ENCODE data around the gene ESRRG. TPM values are rescaled to one million over a fixed set of nuclear protein-coding genes. Genes with fewer than 3 reads are reported as not detected.

Gene ESRRG
- total RNA-seq, 1 donor from 2014 or later, result 0.40 TPM

DNA sequence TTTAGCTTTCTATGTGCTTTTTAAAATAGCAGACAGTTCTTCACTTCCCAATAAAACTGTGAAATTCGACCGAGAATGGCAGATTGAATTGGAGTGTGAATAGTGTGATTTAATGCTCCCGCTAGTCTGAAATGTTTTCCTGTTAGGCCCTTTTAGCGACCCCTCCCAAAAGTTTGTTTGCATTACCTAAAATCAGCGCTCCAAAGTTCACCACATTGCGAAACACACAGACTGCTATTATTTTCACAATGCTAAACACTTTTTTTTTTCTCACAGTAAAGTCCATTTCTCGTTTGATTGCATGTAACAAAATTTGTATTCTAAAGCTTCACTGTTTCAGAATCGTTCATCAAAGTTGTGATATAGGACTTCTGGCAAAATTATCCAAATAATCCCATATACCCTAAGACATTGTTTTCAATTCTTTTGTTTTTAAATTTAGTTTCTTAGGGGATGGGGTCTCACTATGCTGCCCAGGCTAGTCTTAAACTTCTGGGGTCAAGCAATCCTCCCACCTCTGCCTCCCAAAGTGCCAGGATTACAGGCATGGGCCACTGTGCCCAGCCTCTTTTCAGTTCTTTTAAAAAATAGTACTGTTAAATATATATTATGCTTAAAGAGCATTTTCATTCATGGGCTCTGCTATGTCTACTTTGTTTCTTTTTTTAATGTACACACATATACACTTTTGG, 223.5 kb downstream of the ESRRG start:
- no peak for ATAC-seq

DNA sequence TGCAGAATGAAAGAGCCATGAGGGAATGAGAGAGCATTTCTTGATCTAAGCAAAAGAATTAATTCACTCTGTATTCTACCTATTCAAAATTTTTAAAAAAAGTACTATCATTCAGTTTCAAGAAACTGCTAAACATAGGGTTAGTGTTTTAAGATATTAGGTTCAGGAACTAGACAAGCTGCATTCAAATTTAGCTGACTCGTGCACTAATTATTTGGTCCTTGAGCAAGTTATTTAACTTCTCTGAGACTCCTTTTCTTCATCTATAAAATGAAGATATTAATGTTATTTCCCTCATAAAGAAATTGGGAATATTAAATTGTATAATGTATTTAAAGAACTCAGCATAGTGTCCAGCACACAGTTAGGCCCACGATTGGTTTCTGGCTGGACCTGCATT, 225.0 kb downstream of the ESRRG start:
- ATAC-seq, result no peak

DNA sequence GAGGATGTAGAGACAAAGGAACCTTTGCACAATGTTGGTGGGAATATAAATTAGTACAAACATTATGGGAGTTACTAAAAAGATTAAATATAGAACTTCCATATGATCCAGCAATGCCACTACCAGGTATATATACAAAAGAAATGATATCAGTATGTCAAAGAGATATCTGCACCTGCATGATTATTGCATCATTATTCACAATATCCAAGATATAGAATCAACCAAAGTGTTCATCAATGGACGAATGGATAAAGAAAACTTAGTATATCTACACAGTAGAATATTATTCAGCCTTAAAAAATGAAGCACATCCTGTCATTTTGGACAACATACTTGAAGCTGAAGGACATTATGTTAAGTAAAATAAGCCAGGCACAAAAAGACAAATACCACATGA, 238.2 kb downstream of the ESRRG start:
- ATAC-seq, result no peak

DNA sequence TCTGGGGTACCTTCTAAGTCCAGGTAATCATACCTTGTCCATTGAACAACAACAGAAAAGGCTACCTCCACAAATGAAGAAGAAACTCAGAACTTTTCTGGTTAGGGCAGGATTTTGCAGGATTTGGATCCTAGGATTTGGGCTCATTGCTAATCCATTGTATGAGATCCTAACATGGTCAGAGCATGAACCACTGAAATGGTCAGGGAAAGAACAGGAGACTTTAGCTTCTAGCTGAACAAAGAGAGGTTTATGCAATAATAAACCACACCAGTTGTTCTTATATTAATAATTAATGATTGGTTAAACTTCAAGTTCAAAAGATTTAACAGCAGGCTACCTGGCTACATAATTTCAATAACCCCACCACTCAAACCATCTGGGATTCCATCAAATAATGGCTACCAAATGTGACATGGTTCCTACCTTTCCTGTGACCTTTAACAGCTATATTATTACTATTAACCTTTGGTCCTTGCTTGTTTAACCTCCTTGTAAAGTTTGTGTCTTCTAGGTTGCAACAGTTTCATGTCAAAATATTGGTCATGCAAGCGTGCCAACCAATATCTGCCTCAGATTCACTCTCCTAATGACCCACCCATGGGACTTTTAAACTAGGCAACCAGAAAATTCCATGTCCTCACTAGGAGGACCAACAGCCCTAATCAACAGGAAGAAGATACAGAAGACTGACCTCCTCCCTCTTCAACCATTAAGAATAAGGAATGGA, 239.4 kb downstream of the ESRRG start:
- no peak for ATAC-seq

DNA sequence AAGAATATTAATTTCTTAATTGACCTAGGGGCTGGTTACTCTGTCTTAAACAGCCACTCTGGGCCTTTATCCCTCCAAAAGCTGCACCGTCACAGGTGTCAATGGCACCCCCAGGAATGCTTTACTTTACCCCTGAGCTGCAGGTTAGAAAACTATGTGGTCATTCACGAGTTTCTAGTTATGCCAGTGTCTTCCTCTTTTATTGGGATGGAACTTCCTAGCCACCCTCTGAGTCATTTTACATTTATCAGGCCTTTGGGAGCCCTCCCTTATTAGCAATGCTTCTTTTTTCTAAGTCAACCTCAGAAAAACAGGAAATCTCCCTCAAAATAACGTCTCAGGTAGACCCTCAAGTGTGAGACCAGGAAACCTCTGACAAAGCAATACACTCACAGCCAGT, 240.6 kb downstream of the ESRRG start:
- no peak for ATAC-seq

DNA sequence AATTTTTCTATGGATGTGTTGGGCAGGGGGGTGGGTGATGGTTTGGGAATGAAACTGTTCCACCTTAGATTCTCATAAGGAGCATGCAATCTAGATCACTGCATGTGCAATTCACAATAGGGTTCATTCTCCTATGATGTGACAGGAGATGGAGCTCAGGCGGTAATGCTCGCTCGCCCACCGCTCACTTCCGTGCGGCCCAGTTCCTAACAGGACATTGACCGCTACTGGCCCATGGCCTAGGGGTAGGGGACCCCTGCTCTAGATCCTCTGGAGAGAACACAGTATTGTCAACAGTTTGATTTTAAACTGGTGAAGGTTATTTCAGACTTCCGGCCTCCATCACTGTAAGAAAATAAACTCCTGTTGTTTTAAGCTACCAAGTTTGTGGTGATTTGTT, 245.0 kb downstream of the ESRRG start:
- no peak for ATAC-seq

DNA sequence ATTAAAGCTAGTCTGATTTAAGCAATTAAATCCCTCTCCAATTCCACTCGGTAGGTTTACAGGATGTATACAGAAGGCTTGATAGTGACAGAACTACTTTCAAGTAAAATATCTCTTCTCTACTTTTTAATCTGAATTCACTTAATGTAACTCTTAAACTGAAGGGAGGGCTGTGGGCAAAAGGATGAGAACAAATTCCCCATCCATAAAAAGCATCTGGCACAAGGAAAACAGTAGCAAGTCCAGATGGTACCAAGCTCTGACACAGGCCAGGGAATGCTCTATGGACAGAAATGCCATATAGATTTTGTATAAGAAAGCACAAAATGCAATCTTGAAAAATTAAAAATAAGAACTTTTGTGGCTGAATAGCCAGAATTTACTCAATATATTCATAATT, 246.9 kb downstream of the ESRRG start:
- ATAC-seq, result no peak

DNA sequence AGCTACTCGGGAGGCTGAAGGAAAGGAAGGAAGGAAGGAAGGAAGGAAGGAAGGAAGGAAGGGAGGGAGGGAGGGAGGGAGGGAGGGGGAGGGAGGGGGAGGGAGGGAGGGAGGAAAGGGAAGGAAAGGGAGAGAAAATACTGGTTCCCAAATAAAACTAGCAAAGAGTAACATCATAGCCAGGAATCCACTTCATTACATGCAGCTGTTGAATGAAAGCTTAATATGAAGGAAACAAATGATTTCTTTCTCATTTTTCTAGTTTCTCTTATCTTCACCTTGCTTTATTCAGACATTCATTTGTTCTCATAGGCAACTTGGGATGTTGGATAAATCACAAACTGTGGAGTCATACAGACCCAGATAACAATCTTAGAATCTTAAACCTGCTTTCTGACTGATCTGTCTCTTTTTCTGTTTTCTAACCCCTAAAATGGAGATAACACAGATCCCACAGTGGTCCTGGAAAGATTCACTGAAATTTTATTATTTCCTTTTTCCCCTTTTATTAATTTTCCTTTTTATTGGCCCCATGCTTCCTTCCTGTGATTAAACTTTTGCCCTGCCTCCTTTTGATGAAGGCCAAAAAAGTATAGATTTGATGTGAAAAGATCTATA, 247.5 kb downstream of the ESRRG start:
- no peak for ATAC-seq

DNA sequence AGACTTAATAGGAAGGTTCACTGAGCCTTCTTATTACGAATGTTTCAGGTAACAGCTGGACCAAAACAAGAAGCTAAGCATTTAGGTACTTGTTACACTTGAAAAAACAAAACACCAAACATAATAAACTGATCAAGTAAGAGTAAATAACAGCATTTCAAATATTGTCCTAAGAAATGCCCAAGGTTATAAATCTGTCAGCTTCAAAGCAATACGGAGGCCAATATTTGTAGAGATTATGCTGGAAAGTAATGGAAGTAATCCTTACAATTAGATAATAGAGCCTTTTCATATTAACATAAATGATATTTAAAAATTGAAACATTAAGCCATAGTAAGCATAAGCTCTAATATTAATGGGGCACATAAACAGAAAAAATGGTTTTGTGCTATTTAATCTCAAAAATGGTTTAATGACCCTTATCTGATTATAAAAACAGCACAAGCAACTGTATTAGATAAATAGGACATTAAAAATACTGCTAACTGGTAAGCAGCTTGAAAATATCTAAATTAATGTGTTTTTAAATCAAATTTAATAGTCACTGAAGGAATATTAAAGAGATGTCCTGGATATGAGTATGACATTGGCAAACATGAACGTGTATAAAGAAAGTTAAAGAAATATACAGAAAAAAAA, 256.9 kb downstream of the ESRRG start:
- no peak for ATAC-seq

DNA sequence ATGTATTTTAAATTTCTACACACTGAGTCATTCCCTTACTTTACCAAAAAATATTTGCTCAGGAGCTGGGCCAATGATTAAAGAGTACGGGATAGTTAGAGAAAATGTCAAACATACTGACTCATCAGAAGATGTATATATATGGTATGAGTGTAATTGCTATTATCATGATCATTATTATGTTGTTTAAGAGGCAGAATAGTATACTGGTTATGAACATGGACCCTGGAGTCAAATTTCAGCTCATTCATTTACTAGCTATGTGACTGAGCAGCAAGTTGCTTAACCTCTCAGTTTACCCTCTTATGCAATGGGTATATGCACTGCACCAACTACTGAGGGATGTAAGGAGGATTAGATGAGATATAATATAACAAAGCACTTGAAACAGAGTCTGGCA, 258.7 kb downstream of the ESRRG start:
- ATAC-seq, result peak; percentile 84

DNA sequence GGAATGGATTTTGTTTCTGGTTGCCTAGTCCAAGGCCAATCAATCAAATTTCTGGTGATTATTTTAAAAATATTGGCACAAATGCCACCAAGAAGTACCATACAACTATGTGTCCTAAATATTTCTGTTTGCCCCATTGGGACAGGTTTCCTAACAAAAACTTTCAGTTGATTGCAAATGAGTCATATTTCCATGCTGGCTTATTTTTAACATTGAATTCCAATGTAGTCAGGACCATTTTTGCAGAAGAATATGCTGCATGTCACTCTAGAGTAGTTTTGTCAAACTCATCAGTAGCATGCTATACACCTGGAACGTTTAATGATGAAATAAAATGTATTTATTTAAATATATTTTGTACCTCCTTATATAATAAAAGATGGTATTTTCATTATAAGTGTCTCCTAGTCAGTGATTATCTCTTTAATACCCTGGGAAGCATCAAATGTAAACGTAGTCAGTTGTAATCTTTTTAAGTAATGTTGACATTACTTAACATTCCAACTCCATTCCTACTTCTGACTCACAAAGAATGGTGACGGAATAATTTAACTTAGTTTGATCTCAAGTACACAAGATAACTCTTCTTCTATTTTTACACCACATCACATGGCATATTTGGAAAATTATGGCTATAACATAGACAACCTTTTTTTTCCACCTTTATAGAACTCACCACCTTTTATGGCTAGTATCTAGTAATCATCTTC, 261.0 kb downstream of the ESRRG start:
- no peak for ATAC-seq

DNA sequence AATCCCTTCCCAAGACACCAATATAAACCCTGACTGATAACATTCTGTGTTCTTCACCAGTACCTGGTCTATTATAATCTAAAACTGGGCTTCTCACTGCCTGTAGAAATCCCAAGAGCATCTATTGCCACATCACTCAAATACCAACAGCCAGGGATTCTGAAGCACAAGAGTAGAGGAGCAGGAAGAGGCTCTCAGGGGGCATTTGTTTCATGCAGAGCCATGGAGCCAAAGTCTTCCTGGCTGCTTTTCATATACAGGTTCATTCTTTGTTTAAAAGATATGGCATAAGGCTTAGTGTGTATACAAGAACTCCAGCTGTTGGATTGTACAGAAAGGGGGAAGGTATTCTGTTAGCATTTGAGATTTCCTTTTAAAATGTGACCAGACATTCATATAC, 261.8 kb downstream of the ESRRG start:
- no peak for ATAC-seq

DNA sequence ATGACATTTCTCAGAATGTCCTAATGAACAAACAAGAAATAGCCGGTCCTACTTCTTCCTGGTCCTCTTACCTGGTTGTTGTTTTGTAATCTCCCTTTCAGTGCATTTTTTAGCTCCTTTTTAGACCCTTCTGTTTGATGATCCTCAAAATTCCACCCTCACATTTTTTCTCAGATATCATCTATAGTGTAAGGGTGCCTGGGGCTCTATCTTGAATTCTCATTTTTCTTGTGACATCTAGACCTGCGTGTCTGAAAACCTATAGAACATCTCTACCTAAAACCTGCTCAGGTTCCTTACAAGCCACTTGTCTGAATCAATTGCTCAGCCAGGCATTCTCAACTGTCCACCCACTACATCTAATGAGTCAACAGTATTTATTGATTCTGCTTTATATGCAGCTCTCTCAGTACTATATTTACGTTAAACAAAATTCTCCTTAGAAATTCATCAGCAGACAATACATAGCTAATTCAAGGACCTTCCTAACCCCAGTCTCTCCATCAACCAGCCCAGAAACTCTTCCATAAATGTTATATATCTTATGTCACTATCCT, 263.5 kb downstream of the ESRRG start:
- no peak for ATAC-seq

DNA sequence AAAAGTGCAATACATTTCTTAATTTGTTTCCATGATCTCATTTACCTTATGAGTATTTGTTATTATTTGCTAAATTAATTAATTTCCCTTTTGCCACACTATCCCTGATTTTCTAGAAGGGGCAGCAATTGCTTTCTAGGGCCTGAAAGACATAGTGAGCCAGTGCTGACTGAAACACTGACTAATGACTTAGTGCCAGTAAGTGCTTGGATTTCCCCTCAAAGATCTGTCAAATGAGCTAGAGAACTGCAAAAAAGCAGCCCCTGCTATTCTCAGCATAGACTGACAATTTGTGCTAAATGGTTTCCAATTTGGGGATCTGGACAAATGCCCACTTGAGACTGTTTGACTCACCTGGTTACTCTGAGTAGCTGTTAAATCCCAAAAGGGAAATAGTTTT, 264.4 kb downstream of the ESRRG start:
- ATAC-seq, result no peak

DNA sequence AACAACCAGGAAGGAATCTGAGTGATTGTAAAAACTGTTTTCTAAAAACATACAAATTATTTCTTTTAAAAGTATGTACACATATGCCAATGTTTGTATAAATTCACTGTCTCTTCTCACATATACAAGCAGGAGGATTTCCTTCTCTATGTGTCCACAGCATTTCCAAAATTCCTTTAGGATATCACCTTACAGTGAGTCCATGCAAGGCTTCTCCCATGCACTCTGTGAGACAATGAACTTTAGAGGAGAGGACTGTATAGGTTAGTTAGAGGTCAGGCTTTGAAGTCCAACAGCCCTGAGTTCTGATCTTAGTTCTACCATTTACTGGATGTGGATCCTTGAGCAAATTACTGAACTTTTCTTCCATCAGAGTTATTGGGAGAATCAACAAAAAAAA, 265.9 kb downstream of the ESRRG start:
- ATAC-seq, result no peak

DNA sequence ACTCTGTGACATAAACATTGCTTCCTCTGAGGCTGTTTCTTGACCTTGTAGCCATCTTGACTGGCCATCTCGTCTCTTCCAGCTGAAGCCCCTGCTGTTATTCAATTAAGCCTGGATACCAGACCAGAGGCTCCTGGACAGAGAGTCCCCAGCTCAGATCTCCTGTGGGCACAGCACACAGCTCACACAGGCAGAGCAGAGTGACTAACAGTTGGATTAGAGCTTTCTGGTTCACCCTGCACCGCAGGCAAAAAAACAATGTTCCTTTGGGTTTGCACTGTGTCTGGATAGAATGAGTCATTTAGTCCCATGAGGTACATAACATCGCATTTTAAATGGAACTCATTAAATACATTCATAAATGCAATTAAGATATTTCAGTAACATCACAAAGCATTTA, 266.5 kb downstream of the ESRRG start:
- ATAC-seq, result peak; percentile 92

DNA sequence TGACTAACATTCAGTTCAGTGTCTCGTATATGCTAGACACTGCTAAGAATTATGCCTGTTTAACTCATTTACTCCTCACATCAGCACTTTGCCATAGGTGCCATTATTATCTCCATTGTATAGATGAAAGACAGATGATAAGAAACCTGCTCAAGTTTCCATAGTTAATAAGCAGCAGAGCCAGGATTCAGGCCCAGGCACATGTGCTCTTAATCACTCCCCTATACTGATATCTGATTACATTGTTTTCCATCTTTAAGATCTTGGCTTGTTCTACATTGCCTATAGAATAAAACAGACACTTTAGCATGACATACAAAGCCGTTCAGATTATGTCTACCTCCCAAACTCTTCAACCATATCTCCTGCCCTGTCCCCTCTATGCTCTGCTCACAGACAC, 269.5 kb downstream of the ESRRG start:
- ATAC-seq, result no peak

Measured in esophagus mucosa (tissue), 1 donor.